HG03095 (cell line): Measurements from ENCODE around the gene PMIS2.
A peak's percentile ranks its signal among the peaks of the same experiment; 100 is the strongest.

ENCODE experiments used
- ATAC-seq: cut with Tn5 transposase; IDR thresholded peaks from one replicate; pipeline ENCODE4 v1.9.1; 2021; ENCODE audit warnings: moderate library complexity; ENCODE audit not compliant: unreplicated experiment

The PMIS2 gene

GRCh38 chr19:35623327-35624010 is 37.5 kb downstream of the PMIS2 start:
- ATAC-seq: no peak

- ATAC-seq: no peak
Measured at GRCh38 chr19:35628264-35628564, 42.2 kb downstream of the PMIS2 start.

GRCh38 chr19:35628565-35629331 is 42.8 kb downstream of the PMIS2 start, which contains the start of gene RBM42:
RBM42 (plus strand) TSS chr19:35629036; CDS start chr19:35629154, 118 bp downstream.
- ATAC-seq: peak; percentile 92

DNA sequence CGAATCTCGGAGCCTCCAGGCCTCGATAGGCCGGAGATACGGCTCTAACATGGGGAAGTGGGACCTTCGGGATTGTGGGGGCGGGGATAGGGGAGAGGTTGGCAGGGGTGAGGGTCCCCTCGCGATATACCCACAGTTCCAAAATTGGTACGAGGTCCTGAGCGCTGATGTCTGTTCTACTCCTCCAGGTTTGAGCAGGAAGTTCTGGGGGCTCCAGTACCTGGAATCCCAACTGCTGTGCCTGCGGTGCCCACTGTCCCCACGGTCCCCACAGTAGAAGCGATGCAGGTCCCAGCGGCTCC is 43.3 kb downstream of the PMIS2 start:
- no peak for ATAC-seq

GRCh38 chr19:35633727-35634440 is 47.9 kb downstream of the PMIS2 start:
- no peak for ATAC-seq

GRCh38 chr19:35636651-35637050 is 50.7 kb downstream of the PMIS2 start:
- no peak for ATAC-seq
